GM18951 (cell line): ENCODE results near the gene THAP4.

ENCODE experiments used
- POLR2A ChIP-seq: IDR thresholded peaks from 4 replicates; pipeline ENCODE4 v1.6.1; 2011; ENCODE audit warnings: mild to moderate bottlenecking; ENCODE audit not compliant: insufficient read length, insufficient read depth; ENCODE audit errors: extremely low read depth
- in situ Hi-C: fragments of 300-500 bp; cut with MboI; formaldehyde crosslinking; loops from one replicate; pipeline ENCODE4 v1.12.0; 2022; ENCODE audit warnings: low sequenced_read_pairs, mixed read lengths, inconsistent platforms; ENCODE audit not compliant: unreplicated experiment

Gene THAP4

GRCh38 chr2:241619597-241620418, 17.1 kb downstream of the THAP4 start:
- in situ Hi-C loops, result no loop called here
- TF ChIP-seq POLR2A, result no peak

- TF ChIP-seq POLR2A, result no peak
- in situ Hi-C loops, result no loop called here
These were observed 18.1 kb downstream of the THAP4 start for GRCh38 chr2:241618829-241619228.

- in situ Hi-C loops, result no loop called here
- no peak for TF ChIP-seq POLR2A
These were observed 18.6 kb downstream of the THAP4 start for GRCh38 chr2:241618296-241618805.

- TF ChIP-seq POLR2A, result peak; percentile 29
- in situ Hi-C loops, result no loop called here
These were observed 19.4 kb downstream of the THAP4 start for GRCh38 chr2:241617431-241618154.

GRCh38 chr2:241616168-241617125, 20.5 kb downstream of the THAP4 start:
- TF ChIP-seq POLR2A, result no peak
- in situ Hi-C loops, result no loop called here

- in situ Hi-C loops, result no loop called here
- TF ChIP-seq POLR2A, result no peak
These were observed 21.4 kb downstream of the THAP4 start for GRCh38 chr2:241615522-241616052.

GRCh38 chr2:241615041-241615440, 21.9 kb downstream of the THAP4 start:
- no peak for TF ChIP-seq POLR2A
- in situ Hi-C loops, result no loop called here

- no peak for TF ChIP-seq POLR2A
- in situ Hi-C loops, result no loop called here
These were observed 23.8 kb downstream of the THAP4 start for GRCh38 chr2:241613017-241613780.

GRCh38 chr2:241612156-241613016, 24.6 kb downstream of the THAP4 start:
- no peak for TF ChIP-seq POLR2A
- in situ Hi-C loops, result no loop called here

GRCh38 chr2:241611062-241611461, 25.9 kb downstream of the THAP4 start:
- TF ChIP-seq POLR2A, result no peak
- in situ Hi-C loops, result no loop called here
